ENCODE measurements around the gene CDCA7L.

- TF ChIP-seq POLR2AphosphoS5 (IDR thresholded peaks at IDR 0.05; ENCODE audit: low read depth, low read length) (no peak), SMC3 (IDR thresholded peaks at IDR 0.05; ENCODE audit: low read depth, low read length) (no peak), RAD21 (IDR thresholded peaks at IDR 0.05; ENCODE audit: low read length) (no peak), CTCF (IDR thresholded peaks at IDR 0.05) (no peak), EZH2phosphoT487 (IDR thresholded peaks at IDR 0.05; ENCODE audit: borderline replicate concordance, low read depth) (no peak), NRF1 (IDR thresholded peaks at IDR 0.05; ENCODE audit: low read depth, low read length) (no peak), EP300 (IDR thresholded peaks at IDR 0.05; ENCODE audit: borderline replicate concordance in 1 of 2, low read depth in 1 of 2, low read length in 1 of 2) (no peak), RFX5 (IDR thresholded peaks at IDR 0.05; ENCODE audit: low read length) (no peak), TAF1 (IDR thresholded peaks at IDR 0.05; ENCODE audit: borderline replicate concordance, low read depth, low read length) (no peak), NFIC (IDR thresholded peaks at IDR 0.05; ENCODE audit: borderline replicate concordance) (no peak), MAX (IDR thresholded peaks at IDR 0.05; ENCODE audit: low read depth) (no peak)
Measured at GRCh38 chr7:21915140-21915539, 30.6 kb downstream of the CDCA7L start.
